Keratinocyte (primary cell): ENCODE measurements around the gene WDFY2. TPM values are rescaled to one million over a fixed set of nuclear protein-coding genes. Genes with fewer than 3 reads are reported as not detected.
A peak's percentile ranks its signal among the peaks of the same experiment; 100 is the strongest.

Experiments
- DNase-seq: peaks from one replicate; pipeline ENCODE4 v3.0.0-alpha.2; 2011; ENCODE audit warnings: low read depth, missing footprints, low spot score
- FAIRE-seq: peaks from 2 replicates; lab custom pipeline; 2011; peaks lifted over from hg19 to GRCh38; lab: Jason Lieb, UNC
- H2AFZ ChIP-seq: 2 replicates; pipeline ENCODE4 v1.6.0; 2012; ENCODE audit warnings: low read length, control low read depth, inconsistent platforms; ENCODE audit not compliant: control insufficient read depth
- H3K27ac ChIP-seq: 2 replicates; pipeline ENCODE4 v1.5.1; 2011; ENCODE audit warnings: low read length; ENCODE audit not compliant: control insufficient read depth, insufficient read depth
- H3K27me3 ChIP-seq: 3 replicates; pipeline ENCODE4 v1.6.0; 2011; ENCODE audit warnings: low read length; ENCODE audit not compliant: control insufficient read depth, insufficient read depth; ENCODE audit errors: extremely low read depth
- H3K36me3 ChIP-seq, 2 experiments: 2 replicates in 1 of 2; 3 replicates in 1 of 2; pipeline ENCODE4 v1.5.1; 2011; ENCODE audit warnings: low read length in 2 of 2, mild to moderate bottlenecking in 1 of 2; ENCODE audit not compliant: control insufficient read depth in 2 of 2, insufficient read depth in 2 of 2; ENCODE audit errors: extremely low read depth in 1 of 2
- H3K4me1 ChIP-seq: 3 replicates; pipeline ENCODE4 v1.5.1; 2011; ENCODE audit warnings: low read length; ENCODE audit not compliant: control insufficient read depth, insufficient read depth; ENCODE audit errors: extremely low read depth
- H3K4me2 ChIP-seq: 3 replicates; pipeline ENCODE4 v1.6.0; 2011; ENCODE audit warnings: low read depth, low read length; ENCODE audit not compliant: control insufficient read depth, insufficient read depth; ENCODE audit errors: extremely low read depth
- H3K4me3 ChIP-seq, 3 experiments: fragments of 200-600 bp in 1 of 3; sonication (generic) in 1 of 3; 2 replicates in 2 of 3; 3 replicates in 1 of 3; pipeline ENCODE4 v1.5.1; 2011 to 2016; ENCODE audit warnings: low read length in 3 of 3, mild to moderate bottlenecking in 3 of 3, control low read depth in 2 of 3, inconsistent platforms in 1 of 3, low read depth in 1 of 3, mixed read lengths in 1 of 3, mixed run types in 1 of 3, moderate library complexity in 1 of 3; ENCODE audit not compliant: control insufficient read depth in 2 of 3, insufficient read depth in 2 of 3; ENCODE audit errors: extremely low read depth in 1 of 3
- H3K79me2 ChIP-seq: 2 replicates; pipeline ENCODE4 v1.6.0; 2012; ENCODE audit warnings: low read length; ENCODE audit not compliant: control insufficient read depth, insufficient read depth
- H3K9ac ChIP-seq: 3 replicates; pipeline ENCODE4 v1.6.0; 2011; ENCODE audit warnings: low read length; ENCODE audit not compliant: control insufficient read depth, insufficient read depth; ENCODE audit errors: extremely low read depth
- H3K9me1 ChIP-seq: 3 replicates; pipeline ENCODE4 v1.6.0; 2011; ENCODE audit warnings: low read length; ENCODE audit not compliant: control insufficient read depth, insufficient read depth; ENCODE audit errors: extremely low read depth
- H3K9me3 ChIP-seq: 2 replicates; pipeline ENCODE4 v1.5.1; 2012; ENCODE audit warnings: low read depth, low read length; ENCODE audit not compliant: control insufficient read depth
- H4K20me1 ChIP-seq: 3 replicates; pipeline ENCODE4 v1.6.0; 2011; ENCODE audit warnings: low read length; ENCODE audit not compliant: control insufficient read depth, insufficient read depth; ENCODE audit errors: extremely low read depth
- CTCF ChIP-seq, 3 experiments: IDR thresholded peaks in 1 of 3; conservative IDR thresholded peaks in 1 of 3; optimal IDR thresholded peaks in 1 of 3; 2 replicates in 2 of 3; 3 replicates in 1 of 3; pipeline versions ENCODE3 to v1.5.1; 2011; ENCODE audit warnings: low read length in 3 of 3, mild to moderate bottlenecking in 3 of 3, moderate library complexity in 2 of 3, control low read depth in 1 of 3, inconsistent platforms in 1 of 3; ENCODE audit not compliant: insufficient read depth in 2 of 3; ENCODE audit errors: extremely low read depth in 1 of 3
- EZH2 ChIP-seq: IDR thresholded peaks from one replicate; pipeline ENCODE4 v1.6.1; 2012; ENCODE audit warnings: inconsistent platforms, mild to moderate bottlenecking, low read length, moderate library complexity
- dilution Hi-C: fragments of 300-500 bp; cut with MboI; formaldehyde crosslinking; loops from one replicate; pipeline ENCODE4 v1.7.0; 2020; ENCODE audit warnings: low sequenced_read_pairs; ENCODE audit not compliant: extremely low pct_ligation_motif_present
- polyA plus RNA-seq, 5 experiments: library from polyadenylated mRNA; depleted of rRNA in 3 of 5; stranded (reverse) in 3 of 5; stranded (forward) in 1 of 5; unstranded in 1 of 5; fragments of >200 nt; gene quantifications; 1 replicate in 1 of 5; 2 replicates in 3 of 5; 3 replicates in 1 of 5; pipeline versions ENCODE4 v1.2.1 to v1.2.3, GENCODE V29; 2011 to 2012; ENCODE audit warnings: missing spikeins in 2 of 5, low read depth in 1 of 5, low replicate concordance in 1 of 5

WDFY2 gene
- polyA plus RNA-seq, 1 donor (not counting 4 experiments of a cell fraction or from before 2014, with no cell fraction given) = 18.6 TPM

- Histone ChIP-seq H3K9me3 (no peaks in the 10 kb centered on the region), H3K4me3 (no peak overlapping the region), H4K20me1 (no peaks in the 10 kb centered on the region), H3K4me1 (peaks cover 17% of the 10 kb centered on the region), H3K79me2 (no peaks in the 10 kb centered on the region), H3K4me2 (no peak overlapping the region), H3K9me1 (no peaks in the 10 kb centered on the region), H3K9ac (no peak overlapping the region), H3K27me3 (no peaks in the 10 kb centered on the region), H3K27ac (no peak overlapping the region), H3K36me3 (no peaks in the 10 kb centered on the region), H2AFZ (no peak overlapping the region)
- DNase-seq (no peak), FAIRE-seq (no peak)
- TF ChIP-seq EZH2 (no peak), CTCF (optimal IDR thresholded peaks at IDR 0.05 in 1 of 3, IDR thresholded peaks at IDR 0.05 in 1 of 3, conservative IDR thresholded peaks at IDR 0.05 in 1 of 3; ENCODE audit: extremely low read depth in 1 of 3, insufficient read depth in 2 of 3, low read length in 3 of 3) (no peak)
- dilution Hi-C loops = no loop called here
Measured at GRCh38 chr13:51796546-51796945, 212.3 kb downstream of the WDFY2 start.

- Histone ChIP-seq H3K27me3 (no peaks in the 10 kb centered on the region), H3K9ac (no peak overlapping the region), H4K20me1 (no peaks in the 10 kb centered on the region), H3K79me2 (no peaks in the 10 kb centered on the region), H2AFZ (no peak overlapping the region), H3K4me3 (no peak overlapping the region), H3K9me1 (no peaks in the 10 kb centered on the region), H3K4me1 (peaks cover 27% of the 10 kb centered on the region), H3K4me2 (no peak overlapping the region), H3K9me3 (no peaks in the 10 kb centered on the region), H3K36me3 (no peaks in the 10 kb centered on the region), H3K27ac (no peak overlapping the region)
- FAIRE-seq = peak; percentile 95
- no peak for TF ChIP-seq EZH2
- peak in 2 of 3 experiments; percentile 66 to 79 for TF ChIP-seq CTCF (optimal IDR thresholded peaks at IDR 0.05 in 1 of 3, IDR thresholded peaks at IDR 0.05 in 1 of 3, conservative IDR thresholded peaks at IDR 0.05 in 1 of 3; ENCODE audit: extremely low read depth in 1 of 3, insufficient read depth in 2 of 3, low read length in 3 of 3)
- dilution Hi-C loops = no loop called here
- no peak for DNase-seq
Measured at GRCh38 chr13:51797664-51798488, 213.6 kb downstream of the WDFY2 start.
